H1 (cell line): ENCODE measurements around the gene CACNA1E. TPM values are rescaled to one million over a fixed set of nuclear protein-coding genes. Genes with fewer than 3 reads are reported as not detected.

Source experiments
- CTCF ChIA-PET: fragments of 300-600 bp; sonication (Branson Sonifier 250); formaldehyde crosslinking; loops from one replicate; lab custom pipeline; 2021; ENCODE audit not compliant: partially characterized antibody; lab: Charles Lee
- POLR2A ChIA-PET: fragments of 300-600 bp; sonication (Branson Sonifier 250); formaldehyde crosslinking; loops from one replicate; lab custom pipeline; 2021; ENCODE audit warnings: inconsistent platforms; ENCODE audit not compliant: partially characterized antibody; lab: Charles Lee
- DNase-seq, 2 experiments: peaks; one replicate each; pipeline versions ENCODE4 v3.0.0 to v3.0.0-alpha.2; 2010 to 2022; ENCODE audit warnings: low spot score in 2 of 2, low read depth in 1 of 2, mixed read lengths in 1 of 2
- FAIRE-seq: peaks from 2 replicates; lab custom pipeline; 2011; peaks lifted over from hg19 to GRCh38; lab: Jason Lieb, UNC
- H2AFZ ChIP-seq: 2 replicates; pipeline ENCODE4 v1.8.1; 2012; ENCODE audit warnings: low read length, inconsistent platforms
- H2AK5ac ChIP-seq: 2 replicates; pipeline ENCODE4 v1.6.1; 2013; ENCODE audit warnings: low read depth, low read length
- H2BK120ac ChIP-seq: replicated peaks from 2 replicates; pipeline ENCODE3; 2013; ENCODE audit warnings: low read depth, low read length, inconsistent platforms
- H2BK12ac ChIP-seq: 2 replicates; pipeline ENCODE4 v1.6.1; 2013; ENCODE audit warnings: low read depth, low read length
- H2BK15ac ChIP-seq: 2 replicates; pipeline ENCODE4 v1.6.1; 2013; ENCODE audit warnings: low read length
- H2BK20ac ChIP-seq: 2 replicates; pipeline ENCODE4 v1.6.1; 2013; ENCODE audit warnings: low read length
- H2BK5ac ChIP-seq: 2 replicates; pipeline ENCODE4 v1.6.1; 2013; ENCODE audit warnings: low read depth, low read length
- H3K14ac ChIP-seq: 2 replicates; pipeline ENCODE4 v1.6.1; 2013; ENCODE audit warnings: inconsistent platforms; ENCODE audit not compliant: insufficient read length
- H3K18ac ChIP-seq: 2 replicates; pipeline ENCODE4 v1.6.1; 2013; ENCODE audit warnings: low read length; ENCODE audit errors: extremely low read depth
- H3K23ac ChIP-seq: 2 replicates; pipeline ENCODE4 v1.6.1; 2013; ENCODE audit warnings: inconsistent platforms; ENCODE audit not compliant: insufficient read length
- H3K23me2 ChIP-seq: 2 replicates; pipeline ENCODE4 v1.6.1; 2013; ENCODE audit warnings: low read depth, low read length
- H3K27ac ChIP-seq: 2 replicates; pipeline ENCODE4 v1.6.1; 2011; ENCODE audit warnings: low read depth, low read length, inconsistent platforms
- H3K27me3 ChIP-seq, 4 experiments: replicated peaks in 1 of 4; 1 replicate in 1 of 4; 2 replicates in 3 of 4; pipeline versions ENCODE4 v1.6.1 to v1.8.1; 2011 to 2013; ENCODE audit warnings: low read length in 3 of 4, mild to moderate bottlenecking in 3 of 4, inconsistent platforms in 2 of 4, mixed read lengths in 2 of 4, moderate library complexity in 1 of 4; ENCODE audit not compliant: control insufficient read depth in 3 of 4, insufficient read depth in 3 of 4; ENCODE audit errors: extremely low read depth in 1 of 4
- H3K36me3 ChIP-seq, 4 experiments: 2 replicates each; pipeline versions ENCODE4 v1.6.1 to v1.8.1; 2011 to 2013; ENCODE audit warnings: mild to moderate bottlenecking in 4 of 4, low read length in 3 of 4, moderate library complexity in 2 of 4, control low read depth in 1 of 4, inconsistent platforms in 1 of 4; ENCODE audit not compliant: insufficient read depth in 4 of 4, control insufficient read depth in 2 of 4
- H3K4ac ChIP-seq: replicated peaks from 2 replicates; pipeline ENCODE3; 2013; ENCODE audit warnings: low read length, low read depth, mixed read lengths, inconsistent platforms; ENCODE audit not compliant: insufficient read length
- H3K4me1 ChIP-seq, 4 experiments: replicated peaks in 1 of 4; 1 replicate in 1 of 4; 2 replicates in 3 of 4; pipeline versions ENCODE4 v1.6.1 to v1.8.1; 2011 to 2013; ENCODE audit warnings: low read length in 3 of 4, inconsistent platforms in 2 of 4, mixed read lengths in 1 of 4; ENCODE audit not compliant: insufficient read depth in 4 of 4, control insufficient read depth in 3 of 4
- H3K4me2 ChIP-seq, 2 experiments: 2 replicates each; pipeline versions ENCODE4 v1.6.1 to v1.8.1; 2011 to 2013; ENCODE audit warnings: low read depth in 2 of 2, low read length in 2 of 2, control low read depth in 1 of 2, inconsistent platforms in 1 of 2, mild to moderate bottlenecking in 1 of 2; ENCODE audit not compliant: insufficient read depth in 1 of 2
- H3K4me3 ChIP-seq, 4 experiments: fragments of 200-600, 300-600 bp in 1 of 4; sonication (generic), shearing (Covaris generic), sonication (Bioruptor Twin) in 1 of 4; 2 replicates each; pipeline versions ENCODE4 v1.5.1 to v1.8.1; 2011 to 2016; ENCODE audit warnings: low read length in 4 of 4, low read depth in 3 of 4, control low read depth in 2 of 4, inconsistent platforms in 2 of 4, mild to moderate bottlenecking in 2 of 4, mixed read lengths in 1 of 4, moderate library complexity in 1 of 4; ENCODE audit not compliant: insufficient read depth in 2 of 4; ENCODE audit errors: extremely low read depth in 1 of 4
- H3K56ac ChIP-seq: replicated peaks from 2 replicates; pipeline ENCODE3; 2013; ENCODE audit warnings: low read depth, mild to moderate bottlenecking, mixed read lengths, low read length, inconsistent platforms; ENCODE audit not compliant: insufficient read length
- H3K79me1 ChIP-seq: 2 replicates; pipeline ENCODE4 v1.6.1; 2013; ENCODE audit warnings: low read depth, low read length, control low read depth
- H3K79me2 ChIP-seq, 2 experiments: 2 replicates each; pipeline versions ENCODE4 v1.6.1 to v1.8.1; 2012 to 2013; ENCODE audit warnings: low read length in 2 of 2, mild to moderate bottlenecking in 2 of 2, inconsistent platforms in 1 of 2; ENCODE audit not compliant: insufficient read depth in 2 of 2, control insufficient read depth in 1 of 2
- H3K9ac ChIP-seq, 4 experiments: replicated peaks in 1 of 4; 1 replicate in 1 of 4; 2 replicates in 3 of 4; pipeline versions ENCODE4 v1.6.1 to v1.8.1; 2011 to 2013; ENCODE audit warnings: low read depth in 3 of 4, low read length in 3 of 4, control low read depth in 2 of 4, mild to moderate bottlenecking in 2 of 4, moderate library complexity in 2 of 4, inconsistent platforms in 1 of 4; ENCODE audit errors: extremely low read depth in 1 of 4
- H3K9me3 ChIP-seq, 2 experiments: 2 replicates each; pipeline versions ENCODE4 v1.6.1 to v1.8.1; 2012 to 2013; ENCODE audit warnings: mild to moderate bottlenecking in 2 of 2, moderate library complexity in 2 of 2, control low read depth in 1 of 2, inconsistent platforms in 1 of 2, low read depth in 1 of 2, low read length in 1 of 2, mixed read lengths in 1 of 2; ENCODE audit not compliant: insufficient read depth in 2 of 2
- H4K20me1 ChIP-seq, 2 experiments: replicated peaks in 1 of 2; 2 replicates each; pipeline versions ENCODE3 to v1.8.1; 2011 to 2013; ENCODE audit warnings: inconsistent platforms in 2 of 2, low read length in 2 of 2, mild to moderate bottlenecking in 1 of 2; ENCODE audit not compliant: insufficient read depth in 2 of 2, control insufficient read depth in 1 of 2
- H4K5ac ChIP-seq: 2 replicates; pipeline ENCODE4 v1.6.1; 2013; ENCODE audit warnings: low read length, low read depth, mixed read lengths, inconsistent platforms; ENCODE audit not compliant: insufficient read length
- H4K8ac ChIP-seq: 2 replicates; pipeline ENCODE4 v1.8.0; 2013; ENCODE audit warnings: mild to moderate bottlenecking, moderate library complexity, low read length, inconsistent platforms; ENCODE audit not compliant: insufficient read depth; ENCODE audit errors: extremely low read depth
- H4K91ac ChIP-seq: replicated peaks from 2 replicates; pipeline ENCODE3; 2013; ENCODE audit warnings: low read length, mixed read lengths, inconsistent platforms; ENCODE audit not compliant: insufficient read length
- ATF3 ChIP-seq: IDR thresholded peaks from 2 replicates; pipeline ENCODE4 v1.6.1; 2011; ENCODE audit warnings: low read depth, mild to moderate bottlenecking, low read length; ENCODE audit not compliant: insufficient read depth
- CEBPB ChIP-seq: IDR thresholded peaks from 2 replicates; pipeline ENCODE4 v1.6.1; 2012; ENCODE audit warnings: low read depth, low read length
- EZH2 ChIP-seq: fragments of 200-600 bp; sonication (generic); IDR thresholded peaks from 2 replicates; pipeline ENCODE4 v1.7.1; 2012; ENCODE audit warnings: low read depth, mild to moderate bottlenecking, moderate library complexity, low read length, inconsistent platforms; ENCODE audit not compliant: severe bottlenecking
- GABPA ChIP-seq: IDR thresholded peaks from 2 replicates; pipeline ENCODE4 v1.6.1; 2011; ENCODE audit warnings: mild to moderate bottlenecking, low read length, moderate library complexity, borderline replicate concordance; ENCODE audit not compliant: insufficient read depth
- GTF2F1 ChIP-seq: IDR thresholded peaks from 2 replicates; pipeline ENCODE4 v1.6.1; 2012; ENCODE audit warnings: low read depth, low read length, improper control_type of control experiment, borderline replicate concordance
- HDAC6 ChIP-seq: IDR thresholded peaks from one replicate; pipeline ENCODE4 v1.7.1; 2012; ENCODE audit warnings: low read depth, mild to moderate bottlenecking, inconsistent platforms, low read length, moderate library complexity
- JUND ChIP-seq: IDR thresholded peaks from 2 replicates; pipeline ENCODE4 v1.6.1; 2011; ENCODE audit warnings: mild to moderate bottlenecking, improper control_type of control experiment, low read length
- RBBP5 ChIP-seq: IDR thresholded peaks from 2 replicates; pipeline ENCODE4 v1.7.1; 2012; ENCODE audit warnings: low read depth, mild to moderate bottlenecking, inconsistent platforms, low read length, moderate library complexity, borderline replicate concordance
- RFX5 ChIP-seq: IDR thresholded peaks from 2 replicates; pipeline ENCODE4 v1.6.1; 2011; ENCODE audit warnings: low read depth, low read length, improper control_type of control experiment, borderline replicate concordance
- RNF2 ChIP-seq: fragments of 200-900, 300-1000 bp; sonication (generic); IDR thresholded peaks from 2 replicates; pipeline ENCODE4 v1.7.1; 2016; ENCODE audit warnings: borderline replicate concordance, low read depth, mild to moderate bottlenecking, antibody characterized with exemption, low read length; ENCODE audit not compliant: poor library complexity, severe bottlenecking; ENCODE audit errors: missing control alignments
- SRF ChIP-seq: IDR thresholded peaks from 2 replicates; pipeline ENCODE4 v1.6.1; 2011; ENCODE audit warnings: mild to moderate bottlenecking, low read depth, low read length, moderate library complexity
- SUZ12 ChIP-seq: fragments of 200-600 bp; sonication (generic); IDR thresholded peaks from 2 replicates; pipeline ENCODE4 v1.6.1; 2012; ENCODE audit warnings: mild to moderate bottlenecking, inconsistent platforms, low read length, moderate library complexity, mixed read lengths
- TAF1 ChIP-seq: IDR thresholded peaks from 2 replicates; pipeline ENCODE4 v1.6.1; 2011; ENCODE audit warnings: mild to moderate bottlenecking, low read depth, low read length
- TBP ChIP-seq: IDR thresholded peaks from 2 replicates; pipeline ENCODE4 v1.6.1; 2011; ENCODE audit warnings: low read depth, low read length, improper control_type of control experiment
- WGBS, 2 experiments: shearing (Covaris generic) in 1 of 2; methylation state at CpG; one replicate each; pipeline versions ENCODE4 v1.1.6 to v1.1.7; 2013 to 2015; ENCODE audit warnings: low lambda C conversion rate in 2 of 2, mixed read lengths in 2 of 2, inconsistent platforms in 1 of 2, low coverage in 1 of 2, missing lambda C conversion rate in 1 of 2; ENCODE audit not compliant: insufficient replicate concordance in 2 of 2, insufficient coverage in 1 of 2, insufficient read length in 1 of 2; ENCODE audit errors: extremely low coverage in 1 of 2, missing lambda C conversion rate in 1 of 2; 5-methylcytosine and 5-hydroxymethylcytosine counted together
- polyA plus RNA-seq, 7 experiments: library from polyadenylated mRNA; depleted of rRNA in 3 of 7; stranded (reverse) in 5 of 7; unstranded in 2 of 7; fragments of >200 nt in 5 of 7; fragments of 200-250 nt in 2 of 7; gene quantifications; 1 replicate in 5 of 7; 2 replicates in 1 of 7; 4 replicates in 1 of 7; pipeline versions ENCODE4 v1.2.1 to v1.2.3, GENCODE V29; 2011 to 2013; ENCODE audit warnings: missing spikeins in 2 of 7, mixed read lengths in 2 of 7
- total RNA-seq: library from RNA; stranded (reverse); fragmentation: NEBNext Ultra II Directional; extraction: Animal tissue kit (Norgen Biotek cat#: 25700); gene quantifications from 2 replicates; pipeline ENCODE4 v1.2.1, GENCODE V29; 2021

CACNA1E gene
- total and polyA plus RNA-seq, 2 of the 8 experiments (the other 6 are each of a cell fraction or from before 2014, with no cell fraction given) = 0.98 to 1.3 TPM

- Histone ChIP-seq H3K79me2 (no peaks in the 10 kb centered on the region), H3K36me3 (no peaks in the 10 kb centered on the region), H3K79me1 (no peaks in the 10 kb centered on the region), H3K4me2 (no peak overlapping the region), H4K20me1 (no peaks in the 10 kb centered on the region), H3K9ac (no peak overlapping the region), H3K14ac (no peak overlapping the region), H2AFZ (no peak overlapping the region), H2AK5ac (no peak overlapping the region), H3K9me3 (no peaks in the 10 kb centered on the region), H3K4ac (no peak overlapping the region), H3K56ac (no peak overlapping the region), H2BK120ac (no peak overlapping the region), H4K8ac (no peak overlapping the region), H2BK5ac (no peak overlapping the region)
- no peak for FAIRE-seq
- DNase-seq = no peak
- TF ChIP-seq SRF = no peak
- TF ChIP-seq HDAC6 = no peak
- TF ChIP-seq ATF3 = no peak
- no peak for TF ChIP-seq TAF1
- TF ChIP-seq RBBP5 = no peak
- no peak for TF ChIP-seq TBP
- no peak for TF ChIP-seq JUND
- TF ChIP-seq CEBPB = no peak
- TF ChIP-seq SUZ12 = no peak
- TF ChIP-seq EZH2 = no peak
- TF ChIP-seq RFX5 = no peak
- TF ChIP-seq RNF2 = no peak
- no peak for TF ChIP-seq GABPA
- no peak for TF ChIP-seq GTF2F1
- TF ChIP-seq, all 59 proteins: peak for 0
- Histone ChIP-seq H3K27ac (no peak overlapping the region), H2BK20ac (no peak overlapping the region), H4K5ac (no peak overlapping the region), H3K23me2 (no peaks in the 10 kb centered on the region), H3K4me3 (no peak overlapping the region), H2BK15ac (no peak overlapping the region), H3K23ac (no peak overlapping the region), H3K4me1 (peaks cover 7 to 23% (median 11%) of the 10 kb centered on the region in 4 experiments; a peak in 6 of 7 replicates), H3K18ac (no peak overlapping the region), H3K27me3 (no peaks in the 10 kb centered on the region), H4K91ac (no peak overlapping the region), H2BK12ac (no peak overlapping the region)
- 80% methylated on average over 4 of the region's 4 CpGs; no CpG with 5 or more reads in 1 of the 2 experiments for WGBS, 2 experiments
- ChIA-PET POLR2A (interaction anchor here (1.3 kb wide), 1 partner anchor 12 kb away, joined by 4 read pairs; no protein-coding TSS in a partner anchor), CTCF (interaction anchor here (0.6 to 2.6 kb wide), 10 partner anchors 12 to 348 kb away, joined by 3 to 11 read pairs (median 4); no protein-coding TSS in a partner anchor)
Observed at GRCh38 chr1:181588631-181589030, 105.3 kb downstream of the CACNA1E start.
